B cell (primary cell): ENCODE data around the gene LRRC8E. TPM values are rescaled to one million over a fixed set of nuclear protein-coding genes. Genes with fewer than 3 reads are reported as not detected.

Source experiments
- ATAC-seq: fragments of 200-7000 bp; cut with Tn5 transposase; one replicate; pipeline ENCODE4 v1.10.0; 2021; ENCODE audit warnings: low read depth, mild to moderate bottlenecking, moderate number of reproducible peaks, moderate library complexity
- CTCF ChIA-PET: fragments of 350-600 bp; sonication (Branson Sonifier 250); formaldehyde crosslinking; loops from one replicate; lab custom pipeline; 2021; ENCODE audit warnings: antibody characterized with exemption, inconsistent platforms; lab: Charles Lee
- POLR2A ChIA-PET: fragments of 350-600 bp; sonication (Branson Sonifier 250); formaldehyde crosslinking; loops from one replicate; lab custom pipeline; 2021; ENCODE audit warnings: antibody characterized with exemption; lab: Charles Lee
- DNase-seq: peaks from one replicate; pipeline ENCODE4 v3.0.0; 2013
- H2AFZ ChIP-seq: 2 replicates; pipeline ENCODE4 v1.6.1; 2012; ENCODE audit warnings: mild to moderate bottlenecking, low read depth, low read length; ENCODE audit not compliant: insufficient read depth, poor library complexity, severe bottlenecking
- H3K27ac ChIP-seq, 2 donors: 1 replicate in 1 of 2; 2 replicates in 1 of 2; pipeline ENCODE4 v1.5.1; 2012 to 2013; ENCODE audit warnings: low read length in 2 of 2, mild to moderate bottlenecking in 2 of 2, moderate library complexity in 1 of 2
- H3K27me3 ChIP-seq, 4 experiments: fragments of 200-600 bp in 1 of 4; sonication (generic) in 1 of 4; replicated peaks in 1 of 4; 1 replicate in 2 of 4; 2 replicates in 2 of 4; pipeline versions ENCODE4 v1.6.1 to v1.7.0; 2013 to 2016; ENCODE audit warnings: low read length in 3 of 4, mild to moderate bottlenecking in 2 of 4, mixed read lengths in 1 of 4, moderate library complexity in 1 of 4; ENCODE audit not compliant: insufficient read depth in 4 of 4, control insufficient read depth in 3 of 4; ENCODE audit errors: control extremely low read depth in 1 of 4
- H3K36me3 ChIP-seq, 2 experiments: replicated peaks in 1 of 2; 1 replicate in 1 of 2; 2 replicates in 1 of 2; pipeline versions ENCODE4 v1.6.1 to v1.7.1; 2013; ENCODE audit warnings: low read length in 1 of 2; ENCODE audit not compliant: insufficient read depth in 2 of 2, control insufficient read depth in 1 of 2; ENCODE audit errors: control extremely low read depth in 1 of 2, extremely low read depth in 1 of 2
- H3K4me1 ChIP-seq, 2 donors: fragments of 200-600 bp in 1 of 2; sonication (generic) in 1 of 2; 1 replicate in 1 of 2; 2 replicates in 1 of 2; pipeline versions ENCODE4 v1.5.1 to v1.6.1; 2013 to 2017; ENCODE audit warnings: low read length in 2 of 2; ENCODE audit not compliant: control insufficient read depth in 2 of 2, insufficient read depth in 2 of 2
- H3K4me2 ChIP-seq: replicated peaks from 2 replicates; pipeline ENCODE3; 2012; ENCODE audit warnings: mild to moderate bottlenecking, low read depth, low read length; ENCODE audit not compliant: poor library complexity, severe bottlenecking
- H3K4me3 ChIP-seq, 5 experiments: fragments of 200-600 bp in 1 of 5; sonication (generic) in 1 of 5; 1 replicate in 3 of 5; 2 replicates in 2 of 5; pipeline versions ENCODE4 v1.5.1 to v1.7.0; 2011 to 2016; ENCODE audit warnings: low read length in 4 of 5, mild to moderate bottlenecking in 4 of 5, low read depth in 2 of 5, control low read depth in 1 of 5, moderate library complexity in 1 of 5; ENCODE audit not compliant: insufficient read depth in 1 of 5; ENCODE audit errors: control extremely low read depth in 1 of 5, extremely low read depth in 1 of 5
- H3K79me2 ChIP-seq: fragments of 200-600 bp; sonication (generic); one replicate; pipeline ENCODE4 v1.6.0; 2016; ENCODE audit warnings: low read length; ENCODE audit not compliant: control insufficient read depth, insufficient read depth
- H3K9ac ChIP-seq: fragments of 200-600 bp; sonication (generic); 2 replicates; pipeline ENCODE4 v1.6.1; 2017; ENCODE audit warnings: mild to moderate bottlenecking, low read length, moderate library complexity
- H3K9me3 ChIP-seq, 3 donors: one replicate each; pipeline versions ENCODE4 v1.6.1 to v1.7.1; 2013; ENCODE audit warnings: low read length in 2 of 3; ENCODE audit not compliant: control insufficient read depth in 2 of 3, insufficient read depth in 1 of 3; ENCODE audit errors: control extremely low read depth in 1 of 3
- H4K20me1 ChIP-seq: 2 replicates; pipeline ENCODE4 v1.6.0; 2012; ENCODE audit warnings: mild to moderate bottlenecking, low read length; ENCODE audit not compliant: insufficient read depth, control insufficient read depth, poor library complexity, severe bottlenecking
- H3K27ac Mint-ChIP-seq: one replicate; pipeline ENCODE4 v1.8.0; 2021; ENCODE audit warnings: mixed read lengths
- H3K27me3 Mint-ChIP-seq: one replicate; pipeline ENCODE4 v1.8.0; 2021; ENCODE audit warnings: mixed read lengths
- H3K4me1 Mint-ChIP-seq: one replicate; pipeline ENCODE4 v1.8.0; 2021; ENCODE audit warnings: mixed read lengths
- H3K4me3 Mint-ChIP-seq: one replicate; pipeline ENCODE4 v1.8.0; 2021; ENCODE audit warnings: mixed read lengths
- H3K9me3 Mint-ChIP-seq: one replicate; pipeline ENCODE4 v1.8.0; 2022; ENCODE audit warnings: mixed read lengths; ENCODE audit not compliant: insufficient read depth
- EZH2 ChIP-seq: IDR thresholded peaks from 2 replicates; pipeline ENCODE4 v1.6.1; 2012; ENCODE audit warnings: borderline replicate concordance, low read depth, mild to moderate bottlenecking, moderate library complexity, low read length; ENCODE audit not compliant: insufficient read depth, poor library complexity, severe bottlenecking
- WGBS: methylation state at CpG from one replicate; pipeline ENCODE4 v1.1.5; 2013; ENCODE audit warnings: missing lambda C conversion rate; ENCODE audit not compliant: insufficient coverage; 5-methylcytosine and 5-hydroxymethylcytosine counted together
- intact Hi-C: fragments of 100-400 bp; cut with micrococcal nuclease; formaldehyde crosslinking; loops from one replicate; pipeline ENCODE4 v1.10.0; 2022
- polyA plus RNA-seq: library from polyadenylated mRNA; depleted of rRNA; stranded (reverse); fragments of >200 nt; gene quantifications from 2 replicates; pipeline ENCODE4 v1.2.3, GENCODE V29; 2012
- total RNA-seq, 2 donors: library from RNA; stranded (reverse); fragments of 120-200 nt in 1 of 2; gene quantifications; 1 replicate in 1 of 2; 2 replicates in 1 of 2; pipeline versions ENCODE4 v1.2.3 to v1.2.4, GENCODE V29; 2013 to 2022
- TF ChIP-seq, protein P1 (sequence below): fragments of 200-600 bp; IDR thresholded peaks from one replicate; pipeline ENCODE4 v1.8.0; 2022; ENCODE audit warnings: antibody characterized with exemption, mild to moderate bottlenecking

The LRRC8E gene
- total and polyA plus RNA-seq, 2 donors (not counting 1 experiment from before 2014, with no cell fraction given) = not detected

DNA sequence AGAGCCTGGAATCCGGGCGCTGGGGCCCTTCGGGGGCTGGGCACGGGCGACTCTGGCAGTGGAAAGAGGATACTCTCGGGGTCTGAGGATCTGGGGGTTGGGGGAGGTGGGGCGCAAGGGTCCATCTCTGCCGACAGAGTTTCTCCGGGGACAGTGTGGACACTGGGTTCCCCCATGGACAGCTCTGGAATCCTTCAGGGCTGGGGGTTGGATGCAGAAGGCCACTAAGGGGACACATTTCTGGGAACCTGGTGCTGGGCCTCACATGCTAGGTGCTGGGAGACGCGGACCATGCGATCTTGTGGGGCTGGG is 28.6 kb downstream of the LRRC8E start:
- no peak for TF ChIP-seq EZH2
- TF ChIP-seq, protein P1, sequence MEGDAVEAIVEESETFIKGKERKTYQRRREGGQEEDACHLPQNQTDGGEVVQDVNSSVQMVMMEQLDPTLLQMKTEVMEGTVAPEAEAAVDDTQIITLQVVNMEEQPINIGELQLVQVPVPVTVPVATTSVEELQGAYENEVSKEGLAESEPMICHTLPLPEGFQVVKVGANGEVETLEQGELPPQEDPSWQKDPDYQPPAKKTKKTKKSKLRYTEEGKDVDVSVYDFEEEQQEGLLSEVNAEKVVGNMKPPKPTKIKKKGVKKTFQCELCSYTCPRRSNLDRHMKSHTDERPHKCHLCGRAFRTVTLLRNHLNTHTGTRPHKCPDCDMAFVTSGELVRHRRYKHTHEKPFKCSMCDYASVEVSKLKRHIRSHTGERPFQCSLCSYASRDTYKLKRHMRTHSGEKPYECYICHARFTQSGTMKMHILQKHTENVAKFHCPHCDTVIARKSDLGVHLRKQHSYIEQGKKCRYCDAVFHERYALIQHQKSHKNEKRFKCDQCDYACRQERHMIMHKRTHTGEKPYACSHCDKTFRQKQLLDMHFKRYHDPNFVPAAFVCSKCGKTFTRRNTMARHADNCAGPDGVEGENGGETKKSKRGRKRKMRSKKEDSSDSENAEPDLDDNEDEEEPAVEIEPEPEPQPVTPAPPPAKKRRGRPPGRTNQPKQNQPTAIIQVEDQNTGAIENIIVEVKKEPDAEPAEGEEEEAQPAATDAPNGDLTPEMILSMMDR = no peak
- ATAC-seq (no peak), DNase-seq (no peak)
- peaks cover 38% of the 10 kb centered on the region for H3K4me1 Mint-ChIP-seq
- Histone ChIP-seq H3K27ac (no peak overlapping the region), H3K27me3 (peaks cover 0 to 47% (median 25%) of the 10 kb centered on the region in 4 experiments), H3K9me3 (peaks cover 0 to 28% (median 0%) of the 10 kb centered on the region in 3 donors), H2AFZ (peak overlapping the region; percentile 61), H3K9ac (peak overlapping the region; percentile 52), H3K79me2 (peaks cover 3% of the 10 kb centered on the region), H3K36me3 (peaks cover 3 to 4% of the 10 kb centered on the region in 2 experiments), H3K4me1 (peaks cover 56% of the 10 kb centered on the region in 2 donors), H3K4me2 (peak overlapping the region; percentile 87), H4K20me1 (peaks cover 51% of the 10 kb centered on the region), H3K4me3 (peak overlapping the region in 3 of 5 experiments; percentile 18 to 48 (median 18))
- H3K4me3 Mint-ChIP-seq = peak overlapping the region; percentile 82
- H3K27me3 Mint-ChIP-seq = peaks cover 24% of the 10 kb centered on the region
- ChIA-PET CTCF (interaction anchor here (1.0 to 3.7 kb wide), 3 partner anchors 9 to 44 kb away, joined by 3 to 21 read pairs (median 3); partner anchors contain the start of gene TIMM44), POLR2A (interaction anchor here (1.7 kb wide), 1 partner anchor 13 kb away, joined by 6 read pairs; the partner anchor contains the start of gene MAP2K7)
- peak overlapping the region; percentile 41 for H3K27ac Mint-ChIP-seq
- no peaks in the 10 kb centered on the region for H3K9me3 Mint-ChIP-seq
- intact Hi-C loops = no loop called here
- WGBS = 5% methylated on average over 12 of the region's 12 CpGs

DNA sequence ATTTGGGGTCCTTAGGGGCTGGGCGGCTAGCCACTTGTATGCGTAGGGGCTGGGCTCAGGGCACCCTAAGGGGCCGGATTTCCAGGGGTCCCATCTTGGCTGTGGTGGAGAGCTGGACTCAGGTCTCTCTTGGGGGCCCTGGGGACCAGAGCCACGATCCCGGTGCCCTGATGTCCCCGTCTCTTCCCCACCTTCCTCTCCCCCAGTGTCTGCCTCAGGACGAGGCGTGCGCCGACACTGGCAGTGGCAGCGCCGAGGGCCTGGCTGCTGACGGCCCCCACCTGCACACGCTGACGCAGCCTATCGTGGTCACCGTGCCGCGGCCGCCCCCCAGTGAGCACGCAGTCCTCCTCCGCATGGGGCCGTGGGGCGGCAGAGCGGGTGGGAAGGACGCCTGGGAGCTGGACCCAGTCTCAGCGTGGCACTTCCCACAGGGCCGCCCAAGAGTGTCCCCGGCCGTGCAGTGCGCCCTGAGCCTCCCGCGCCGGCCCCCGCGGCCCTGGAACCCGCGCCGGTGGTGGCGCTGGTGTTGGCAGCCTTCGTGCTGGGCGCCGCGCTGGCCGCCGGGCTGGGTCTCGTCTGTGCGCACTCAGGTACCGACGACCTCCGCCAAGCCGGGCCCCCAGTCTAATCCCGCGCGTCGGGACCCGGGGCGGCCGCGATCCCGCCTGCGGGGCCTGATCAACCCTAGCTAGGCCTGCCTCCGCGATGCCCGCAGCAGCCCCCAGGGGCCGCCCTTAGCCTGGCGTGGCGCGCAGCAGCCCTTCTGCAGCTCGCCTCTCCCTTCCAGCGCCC is 29.2 kb downstream of the LRRC8E start:
- Histone ChIP-seq H3K27me3 (peaks cover 0 to 47% (median 25%) of the 10 kb centered on the region in 4 experiments), H3K36me3 (peaks cover 0 to 5% of the 10 kb centered on the region in 2 experiments), H3K79me2 (peaks cover 3% of the 10 kb centered on the region), H3K9ac (peak overlapping the region; percentile 52), H4K20me1 (peaks cover 53% of the 10 kb centered on the region), H3K9me3 (peaks cover 0 to 28% (median 0%) of the 10 kb centered on the region in 3 donors), H3K4me1 (peaks cover 57 to 58% of the 10 kb centered on the region in 2 donors), H2AFZ (peak overlapping the region; percentile 61), H3K4me3 (peak overlapping the region in 4 of 5 experiments; percentile 3 to 48 (median 18)), H3K27ac (no peak overlapping the region), H3K4me2 (peak overlapping the region; percentile 87)
- Mint-ChIP-seq H3K9me3 (no peaks in the 10 kb centered on the region), H3K27ac (peak overlapping the region; percentile 70), H3K4me3 (peak overlapping the region; percentile 82), H3K27me3 (peaks cover 24% of the 10 kb centered on the region), H3K4me1 (peaks cover 42% of the 10 kb centered on the region)
- ChIA-PET POLR2A (interaction anchor here (0.5 to 1.7 kb wide), 2 partner anchors 14 to 1329 kb away, joined by 6 read pairs; partner anchors contain the start of gene MAP2K7), CTCF (interaction anchor here (0.7 to 3.7 kb wide), 9 partner anchors 9 to 88 kb away, joined by 3 to 21 read pairs (median 3); partner anchors contain the start of genes MAP2K7 and TIMM44)
- DNase-seq = peak; percentile 80
- 2% methylated on average over 70 of the region's 71 CpGs for WGBS
- no peak for ATAC-seq
- TF ChIP-seq EZH2 = peak; percentile 63
- TF ChIP-seq, protein P1 = peak; percentile 75
- intact Hi-C loops = no loop called here
